ENCODE data around the gene CREB3.

CREB3 gene

GRCh38 chr9:35702696-35703095, 29.8 kb upstream of the CREB3 start:
- TF ChIP-seq CTCF (IDR thresholded peaks at IDR 0.05; ENCODE audit: extremely low read depth, missing control alignments): no peak
- DNase-seq (ENCODE audit: low spot score): no peak

- TF ChIP-seq CTCF (IDR thresholded peaks at IDR 0.05; ENCODE audit: extremely low read depth, missing control alignments): no peak
- no peak for DNase-seq (ENCODE audit: low spot score)
Measured at GRCh38 chr9:35703906-35704672, 28.4 kb upstream of the CREB3 start.

- no peak for TF ChIP-seq CTCF (IDR thresholded peaks at IDR 0.05; ENCODE audit: extremely low read depth, missing control alignments)
- no peak for DNase-seq (ENCODE audit: low spot score)
Measured at GRCh38 chr9:35705372-35705771, 27.1 kb upstream of the CREB3 start.

- DNase-seq (ENCODE audit: low spot score): no peak
- TF ChIP-seq CTCF (IDR thresholded peaks at IDR 0.05; ENCODE audit: extremely low read depth, missing control alignments): no peak
Measured at GRCh38 chr9:35705836-35706430, 26.5 kb upstream of the CREB3 start.

- TF ChIP-seq CTCF (IDR thresholded peaks at IDR 0.05; ENCODE audit: extremely low read depth, missing control alignments): no peak
- no peak for DNase-seq (ENCODE audit: low spot score)
Measured at GRCh38 chr9:35706951-35707350, 25.5 kb upstream of the CREB3 start.

- DNase-seq (ENCODE audit: low spot score): no peak
- TF ChIP-seq CTCF (IDR thresholded peaks at IDR 0.05; ENCODE audit: extremely low read depth, missing control alignments): no peak
Measured at GRCh38 chr9:35708146-35708545, 24.3 kb upstream of the CREB3 start.

- no peak for TF ChIP-seq CTCF (IDR thresholded peaks at IDR 0.05; ENCODE audit: extremely low read depth, missing control alignments)
- no peak for DNase-seq (ENCODE audit: low spot score)
Measured at GRCh38 chr9:35710818-35711500, 21.5 kb upstream of the CREB3 start.

All from GM20000 (cell line).